Osteoblast (primary cell): ENCODE measurements around the gene MATN4. TPM values are rescaled to one million over a fixed set of nuclear protein-coding genes. Genes with fewer than 3 reads are reported as not detected.

Experiments used
- DNase-seq: peaks from one replicate; pipeline ENCODE4 v3.0.0; 2011; ENCODE audit warnings: low spot score, mixed read lengths; ENCODE audit not compliant: insufficient read length; ENCODE audit errors: missing footprints
- H2AFZ ChIP-seq: 2 replicates; pipeline ENCODE4 v1.6.0; 2011; ENCODE audit warnings: mild to moderate bottlenecking, low read length
- H3K27ac ChIP-seq: 2 replicates; pipeline ENCODE4 v1.5.1; 2011; ENCODE audit warnings: mild to moderate bottlenecking, low read depth, low read length, moderate library complexity
- H3K27me3 ChIP-seq: 2 replicates; pipeline ENCODE4 v1.6.0; 2012; ENCODE audit warnings: mild to moderate bottlenecking, control low read depth, inconsistent platforms, low read length, moderate library complexity; ENCODE audit not compliant: insufficient read depth
- H3K36me3 ChIP-seq: 2 replicates; pipeline ENCODE4 v1.5.1; 2011; ENCODE audit warnings: mild to moderate bottlenecking, low read length, control low read depth, moderate library complexity; ENCODE audit not compliant: insufficient read depth
- H3K4me1 ChIP-seq: 2 replicates; pipeline ENCODE4 v1.5.1; 2011; ENCODE audit warnings: mild to moderate bottlenecking, low read length, control low read depth, moderate library complexity; ENCODE audit not compliant: insufficient read depth
- H3K4me2 ChIP-seq: 2 replicates; pipeline ENCODE4 v1.6.0; 2011; ENCODE audit warnings: mild to moderate bottlenecking, low read length; ENCODE audit not compliant: insufficient read depth
- H3K4me3 ChIP-seq: fragments of 200-600 bp; sonication (generic); 3 replicates; pipeline ENCODE4 v1.5.1; 2012; ENCODE audit warnings: mild to moderate bottlenecking, low read length, inconsistent platforms; ENCODE audit not compliant: insufficient read depth
- H3K79me2 ChIP-seq: 2 replicates; pipeline ENCODE4 v1.6.0; 2012; ENCODE audit warnings: mild to moderate bottlenecking, low read length, control low read depth, inconsistent platforms; ENCODE audit not compliant: insufficient read depth
- H3K9me3 ChIP-seq: 2 replicates; pipeline ENCODE4 v1.5.1; 2011; ENCODE audit warnings: low read depth, low read length, control low read depth
- H4K20me1 ChIP-seq: 2 replicates; pipeline ENCODE4 v1.6.0; 2012; ENCODE audit warnings: mild to moderate bottlenecking, low read length, control low read depth; ENCODE audit not compliant: insufficient read depth
- CTCF ChIP-seq: IDR thresholded peaks from 2 replicates; pipeline ENCODE4 v1.5.1; 2011; ENCODE audit warnings: mild to moderate bottlenecking, low read depth, low read length, moderate library complexity; ENCODE audit errors: extremely low read depth
- total RNA-seq: library from RNA; depleted of rRNA; stranded (reverse); fragments of >200 nt; gene quantifications from 2 replicates; pipeline ENCODE4 v1.2.3, GENCODE V29; 2012

Gene MATN4
- total RNA-seq, 1 donor: under 0.01 TPM

- Histone ChIP-seq H3K27ac (no peak overlapping the region), H3K9me3 (no peaks in the 10 kb centered on the region), H3K4me1 (no peaks in the 10 kb centered on the region), H3K4me3 (no peak overlapping the region), H3K4me2 (peak overlapping the region; percentile 23), H2AFZ (peak overlapping the region; percentile 62), H4K20me1 (no peaks in the 10 kb centered on the region), H3K36me3 (no peaks in the 10 kb centered on the region), H3K27me3 (peaks cover 25% of the 10 kb centered on the region), H3K79me2 (no peaks in the 10 kb centered on the region)
- peak; percentile 91 for DNase-seq
- TF ChIP-seq CTCF: no peak
These were observed 4.3 kb downstream of the MATN4 start for GRCh38 chr20:45303586-45304463.

- no peak for TF ChIP-seq CTCF
- no peaks in the 10 kb centered on the region for H3K4me1 ChIP-seq
- no peak overlapping the region for H3K27ac ChIP-seq
- DNase-seq: no peak
- no peak overlapping the region for H3K4me2 ChIP-seq
- peaks cover 12% of the 10 kb centered on the region for H3K27me3 ChIP-seq
- H4K20me1 ChIP-seq: no peaks in the 10 kb centered on the region
- no peaks in the 10 kb centered on the region for H3K36me3 ChIP-seq
- H3K9me3 ChIP-seq: no peaks in the 10 kb centered on the region
- no peak overlapping the region for H3K4me3 ChIP-seq
- H2AFZ ChIP-seq: no peak overlapping the region
- no peaks in the 10 kb centered on the region for H3K79me2 ChIP-seq
These were observed 6.3 kb downstream of the MATN4 start for GRCh38 chr20:45301824-45302271.

- TF ChIP-seq CTCF: peak; percentile 39
- Histone ChIP-seq H3K36me3 (no peaks in the 10 kb centered on the region), H4K20me1 (no peaks in the 10 kb centered on the region), H2AFZ (no peak overlapping the region), H3K27me3 (peaks cover 5% of the 10 kb centered on the region), H3K4me3 (no peak overlapping the region), H3K79me2 (no peaks in the 10 kb centered on the region), H3K4me2 (no peak overlapping the region), H3K9me3 (no peaks in the 10 kb centered on the region), H3K27ac (no peak overlapping the region), H3K4me1 (no peaks in the 10 kb centered on the region)
- peak; percentile 91 for DNase-seq
These were observed 7.1 kb downstream of the MATN4 start for GRCh38 chr20:45300961-45301360.

- Histone ChIP-seq H3K79me2 (no peaks in the 10 kb centered on the region), H3K36me3 (no peaks in the 10 kb centered on the region), H3K27me3 (peaks cover 5% of the 10 kb centered on the region), H4K20me1 (no peaks in the 10 kb centered on the region), H3K9me3 (no peaks in the 10 kb centered on the region), H3K27ac (no peak overlapping the region), H3K4me3 (no peak overlapping the region), H3K4me1 (no peaks in the 10 kb centered on the region), H2AFZ (no peak overlapping the region), H3K4me2 (no peak overlapping the region)
- TF ChIP-seq CTCF: no peak
- DNase-seq: no peak
These were observed 8.3 kb downstream of the MATN4 start for GRCh38 chr20:45299786-45300185.
